Stimulated activated CD4-positive, alpha-beta T cell treated with anti-CD3 and anti-CD28 coated beads, Interleukin-12 subunit alpha, Interleukin-12 subunit beta, amount 100 ng/mL, for 48 hours (primary cell): ENCODE results near the gene FARP1.

Experiments
- DNase-seq, 3 donors: peaks; one replicate each; pipeline ENCODE4 v3.0.0-alpha.2; 2020; ENCODE audit warnings: low read depth in 2 of 3, low spot score in 1 of 3

FARP1 gene

GRCh38 chr13:98198683-98199082 lies 55.8 kb downstream of the FARP1 start:
- no peak for DNase-seq

- DNase-seq: no peak
These were observed 56.6 kb downstream of the FARP1 start for GRCh38 chr13:98199480-98199879.

DNA sequence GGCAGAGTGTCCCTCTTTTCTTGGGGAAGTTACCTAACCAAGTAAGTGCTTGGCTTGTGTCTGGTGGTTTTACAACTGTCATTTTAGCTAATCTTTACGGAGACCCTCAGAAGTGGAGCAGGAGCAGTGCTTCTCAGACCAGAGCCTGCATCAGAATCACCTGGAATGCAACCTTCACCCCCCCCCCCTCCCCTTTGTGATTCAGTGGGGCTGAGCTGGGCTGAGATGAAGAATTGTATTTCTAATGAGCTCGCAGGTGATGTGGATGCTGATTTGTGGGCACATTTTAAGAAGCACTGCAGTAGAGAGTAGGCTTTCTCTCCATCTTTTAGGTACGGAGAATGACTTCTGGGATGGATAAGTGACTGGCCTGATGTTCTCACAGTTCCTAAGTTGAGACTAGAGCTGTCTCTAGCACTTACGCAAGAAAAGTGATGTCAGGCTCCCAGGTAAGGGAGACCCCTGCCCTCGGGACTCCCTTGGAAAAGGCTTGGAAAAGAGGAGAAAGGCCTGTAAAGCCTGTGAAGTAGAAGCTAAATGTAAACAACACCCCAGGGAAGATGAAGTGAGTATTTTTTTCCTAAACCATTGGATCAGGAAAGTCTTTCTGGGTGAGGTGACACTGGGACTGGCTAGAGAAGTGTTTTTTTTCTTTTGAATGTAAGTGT lies 57.5 kb downstream of the FARP1 start:
- DNase-seq: no peak

- no peak for DNase-seq
These were observed 58.3 kb downstream of the FARP1 start for GRCh38 chr13:98201189-98201588.

- DNase-seq: no peak
These were observed 59.1 kb downstream of the FARP1 start for GRCh38 chr13:98201984-98202383.

GRCh38 chr13:98203646-98204326 lies 60.9 kb downstream of the FARP1 start:
- no peak for DNase-seq

- no peak for DNase-seq
These were observed 61.7 kb downstream of the FARP1 start for GRCh38 chr13:98204546-98204945.

- no peak for DNase-seq
These were observed 64.1 kb downstream of the FARP1 start for GRCh38 chr13:98206946-98207345.

DNA sequence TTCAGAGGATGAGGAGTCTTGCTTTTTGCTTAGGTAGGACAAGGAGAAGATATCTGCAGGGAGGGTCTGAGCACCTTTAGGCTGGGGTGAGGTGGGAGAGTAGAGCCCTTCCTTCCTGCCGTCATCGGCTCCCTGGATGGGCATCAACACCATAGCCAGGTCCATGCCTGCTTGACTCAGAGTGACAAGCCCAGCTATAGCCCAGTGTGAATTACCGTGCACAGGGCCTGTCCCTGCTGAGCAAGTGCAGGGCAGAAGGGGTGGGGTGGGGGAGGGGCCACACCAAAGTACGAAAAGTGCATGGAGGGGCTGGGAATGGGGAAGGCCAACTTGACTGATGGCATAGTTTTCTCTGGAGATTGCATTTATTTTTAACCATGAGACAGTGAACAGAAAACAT lies 64.5 kb downstream of the FARP1 start:
- no peak for DNase-seq

GRCh38 chr13:98208606-98209005 lies 65.7 kb downstream of the FARP1 start:
- DNase-seq: no peak

GRCh38 chr13:98212763-98213162 lies 69.9 kb downstream of the FARP1 start:
- no peak for DNase-seq

- DNase-seq: no peak
These were observed 70.5 kb downstream of the FARP1 start for GRCh38 chr13:98213354-98213753.

DNA sequence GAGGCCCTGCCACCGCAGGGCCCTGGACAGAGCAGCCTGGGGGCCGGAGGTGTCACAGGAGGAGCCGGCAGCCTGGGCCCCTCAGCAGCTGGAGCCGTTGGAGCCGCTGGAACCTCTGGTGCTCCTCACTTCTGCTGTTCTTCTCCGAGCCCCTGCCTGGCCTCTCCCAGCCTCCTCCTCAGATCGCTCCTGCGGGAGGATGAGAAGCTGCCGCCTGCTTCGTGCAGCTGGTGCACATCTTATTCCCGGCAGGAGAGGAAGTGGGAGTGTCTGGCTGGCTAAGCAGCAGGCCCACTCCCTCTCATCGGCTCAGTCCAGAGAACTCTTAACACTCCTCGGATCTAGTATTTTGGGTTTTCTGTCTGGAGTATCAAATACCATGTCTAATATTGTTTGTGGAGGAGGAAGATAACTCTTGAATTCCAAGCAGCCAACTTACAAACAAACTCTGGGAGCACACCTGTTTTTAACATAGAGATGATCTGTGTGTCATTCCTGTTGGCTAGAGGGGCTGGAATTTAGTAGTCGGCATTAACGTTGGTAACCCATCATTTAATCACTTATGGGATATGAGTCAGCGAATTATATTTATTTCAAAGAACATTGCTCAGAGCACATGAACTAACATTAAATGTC lies 71.2 kb downstream of the FARP1 start:
- DNase-seq: no peak

DNA sequence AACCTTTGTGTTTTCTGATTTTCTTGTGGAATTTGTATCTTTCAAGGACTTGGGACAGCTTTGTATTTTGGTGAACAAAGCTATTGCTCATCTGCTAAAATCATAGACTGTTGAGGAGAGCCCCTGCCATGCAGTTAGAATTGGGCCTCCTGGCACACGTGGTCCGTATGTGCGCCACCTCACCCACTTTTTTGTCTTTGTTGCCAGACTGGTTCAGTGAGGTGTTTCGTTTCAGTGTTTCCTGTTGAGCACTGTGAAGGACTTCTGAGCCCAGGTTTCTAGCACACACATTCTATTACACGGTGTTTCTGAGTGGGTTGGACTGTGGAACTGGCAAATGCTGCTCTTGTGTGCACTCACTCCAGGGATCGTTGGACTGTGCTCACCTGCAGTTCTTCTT lies 71.8 kb downstream of the FARP1 start:
- DNase-seq: no peak

DNA sequence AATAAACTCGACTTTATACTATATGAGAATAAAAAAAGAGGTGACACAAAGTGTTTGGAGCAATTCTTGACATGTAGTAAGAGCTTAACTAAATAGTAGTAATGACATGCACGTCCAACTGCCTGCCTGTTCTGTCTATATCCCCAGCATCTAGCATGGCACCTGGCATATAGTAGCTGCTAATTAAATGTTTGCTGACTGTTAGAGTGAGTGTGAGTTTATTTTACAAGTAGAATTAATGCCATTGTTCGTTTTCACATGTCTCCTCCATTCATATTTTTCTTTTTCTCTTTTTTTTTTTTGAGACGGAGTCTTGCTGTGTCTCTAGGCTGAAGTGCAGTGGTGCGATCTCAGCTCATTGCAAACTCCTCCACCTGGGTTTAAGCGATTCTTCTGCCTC lies 72.6 kb downstream of the FARP1 start:
- no peak for DNase-seq

GRCh38 chr13:98216135-98216565 lies 73.3 kb downstream of the FARP1 start:
- DNase-seq: no peak

- no peak for DNase-seq
These were observed 73.9 kb downstream of the FARP1 start for GRCh38 chr13:98216711-98217285.

DNA sequence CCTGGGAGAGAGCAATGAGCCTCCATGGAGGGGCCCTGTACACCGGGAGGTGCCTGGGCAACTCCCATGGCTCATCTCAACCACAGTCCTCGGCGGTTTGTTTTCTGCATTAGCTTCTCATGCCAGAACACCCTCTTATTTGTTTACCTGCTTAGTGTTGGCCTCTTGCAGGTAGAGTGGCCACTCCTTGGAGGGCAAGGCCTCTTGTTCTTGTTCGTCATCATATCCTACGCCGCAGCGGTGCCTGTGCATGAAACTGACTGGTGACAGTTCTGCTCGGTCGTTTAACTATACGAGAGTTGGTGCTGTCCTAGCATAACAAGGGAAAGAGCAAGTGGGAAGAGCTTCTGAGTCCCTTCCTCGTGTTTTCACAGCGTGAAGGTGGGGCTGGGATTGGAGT lies 74.7 kb downstream of the FARP1 start:
- no peak for DNase-seq

- no peak for DNase-seq
These were observed 76.8 kb downstream of the FARP1 start for GRCh38 chr13:98219685-98220084.

DNA sequence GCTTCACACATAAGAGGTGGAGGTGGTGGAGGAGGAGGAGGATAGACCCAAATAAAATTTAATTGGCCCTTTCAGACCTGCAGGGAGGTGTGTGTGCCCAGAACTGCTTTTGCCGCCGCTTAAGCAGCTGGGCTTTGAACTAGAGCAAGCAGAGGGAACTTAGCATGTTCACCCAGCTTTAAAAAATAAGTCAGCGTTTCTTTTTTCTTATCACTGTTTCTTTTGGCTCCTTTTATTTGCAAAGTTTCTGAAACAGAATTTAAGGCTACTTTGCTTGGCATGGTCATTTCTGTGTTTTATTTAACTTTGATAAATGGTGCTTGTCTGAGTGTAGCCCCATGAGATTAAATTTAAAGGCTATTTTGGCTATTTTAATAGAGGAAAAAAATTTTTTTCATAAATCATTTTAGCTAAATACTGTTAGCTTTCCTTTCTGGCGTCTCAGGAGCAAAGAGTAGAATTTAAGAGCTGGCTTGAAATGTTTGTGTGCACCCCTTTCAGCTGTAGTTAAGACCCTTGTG lies 77.4 kb downstream of the FARP1 start:
- DNase-seq: no peak

- no peak for DNase-seq
These were observed 78.3 kb downstream of the FARP1 start for GRCh38 chr13:98221234-98221633.

GRCh38 chr13:98222081-98222554 lies 79.2 kb downstream of the FARP1 start:
- DNase-seq: no peak
